K562 treated with DMSO at 1 percent for 12 hours (cell line): ENCODE results near the gene HMHB1. TPM values are rescaled to one million over a fixed set of nuclear protein-coding genes. Genes with fewer than 3 reads are reported as not detected.

Experiments
- total RNA-seq: library from RNA; unstranded; fragments of 300-600 nt; gene quantifications from 2 replicates; pipeline ENCODE4 v1.2.3, GENCODE V29; 2022; ENCODE audit not compliant: insufficient read depth

The HMHB1 gene
- total RNA-seq = not detected in 2 replicates

GRCh38 chr5:143812085-143812705, at the start of gene HMHB1:
Gene HMHB1, plus strand, starts transcription at chr5:143812161.

